ENCODE results near the gene MEF2D.

MEF2D gene

GRCh38 chr1:156467906-156468305, 32.7 kb downstream of the MEF2D start:
- DNase-seq (ENCODE audit: low spot score) = no peak

DNA sequence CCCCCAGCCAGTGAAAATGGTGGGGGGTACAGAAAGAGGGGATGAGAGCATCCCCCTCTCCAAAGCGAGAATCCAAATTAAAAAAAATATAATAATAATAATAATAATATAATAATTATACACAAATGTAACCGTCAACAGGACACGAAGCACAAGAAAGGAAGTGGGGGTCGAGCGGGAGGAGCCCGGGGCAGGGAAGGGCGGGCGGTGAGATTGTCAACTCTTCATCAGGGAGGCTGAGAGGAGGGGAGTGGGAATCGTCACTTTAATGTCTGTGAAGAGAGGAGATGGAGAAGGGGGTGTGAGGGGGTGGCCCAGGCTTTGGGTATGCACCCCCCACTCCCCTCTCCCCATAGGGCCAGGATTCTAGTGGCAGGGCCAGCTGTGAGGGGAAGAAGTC, 33.2 kb downstream of the MEF2D start:
- DNase-seq (ENCODE audit: low spot score) = no peak

GRCh38 chr1:156465747-156466365, 34.7 kb downstream of the MEF2D start:
- DNase-seq (ENCODE audit: low spot score) = no peak

- DNase-seq (ENCODE audit: low spot score) = no peak
Observed at GRCh38 chr1:156464825-156465452, 35.6 kb downstream of the MEF2D start.

DNA sequence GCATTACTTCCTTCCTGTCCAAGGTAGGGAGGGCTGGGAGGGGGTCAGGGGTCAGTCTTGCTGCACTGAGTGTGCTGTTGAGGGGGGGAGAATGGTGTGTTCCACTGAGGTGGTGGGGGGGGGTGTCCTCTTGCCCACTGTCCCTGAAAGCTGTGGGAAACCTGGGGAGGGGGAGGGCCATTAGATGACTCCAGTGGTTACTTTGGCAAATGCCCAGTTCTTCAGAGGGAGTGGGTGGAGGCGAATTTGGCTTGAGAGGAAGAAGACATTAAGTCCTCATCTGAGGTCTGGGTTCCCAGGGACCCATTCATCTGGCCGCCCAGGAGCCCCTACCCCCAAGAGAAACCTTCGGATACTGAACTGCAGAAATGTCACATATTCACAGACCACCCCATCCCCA, 36.2 kb downstream of the MEF2D start:
- DNase-seq (ENCODE audit: low spot score) = no peak

- no peak for DNase-seq (ENCODE audit: low spot score)
Observed at GRCh38 chr1:156463874-156464273, 36.7 kb downstream of the MEF2D start.

GRCh38 chr1:156462954-156463795, 37.4 kb downstream of the MEF2D start:
- no peak for DNase-seq (ENCODE audit: low spot score)

DNA sequence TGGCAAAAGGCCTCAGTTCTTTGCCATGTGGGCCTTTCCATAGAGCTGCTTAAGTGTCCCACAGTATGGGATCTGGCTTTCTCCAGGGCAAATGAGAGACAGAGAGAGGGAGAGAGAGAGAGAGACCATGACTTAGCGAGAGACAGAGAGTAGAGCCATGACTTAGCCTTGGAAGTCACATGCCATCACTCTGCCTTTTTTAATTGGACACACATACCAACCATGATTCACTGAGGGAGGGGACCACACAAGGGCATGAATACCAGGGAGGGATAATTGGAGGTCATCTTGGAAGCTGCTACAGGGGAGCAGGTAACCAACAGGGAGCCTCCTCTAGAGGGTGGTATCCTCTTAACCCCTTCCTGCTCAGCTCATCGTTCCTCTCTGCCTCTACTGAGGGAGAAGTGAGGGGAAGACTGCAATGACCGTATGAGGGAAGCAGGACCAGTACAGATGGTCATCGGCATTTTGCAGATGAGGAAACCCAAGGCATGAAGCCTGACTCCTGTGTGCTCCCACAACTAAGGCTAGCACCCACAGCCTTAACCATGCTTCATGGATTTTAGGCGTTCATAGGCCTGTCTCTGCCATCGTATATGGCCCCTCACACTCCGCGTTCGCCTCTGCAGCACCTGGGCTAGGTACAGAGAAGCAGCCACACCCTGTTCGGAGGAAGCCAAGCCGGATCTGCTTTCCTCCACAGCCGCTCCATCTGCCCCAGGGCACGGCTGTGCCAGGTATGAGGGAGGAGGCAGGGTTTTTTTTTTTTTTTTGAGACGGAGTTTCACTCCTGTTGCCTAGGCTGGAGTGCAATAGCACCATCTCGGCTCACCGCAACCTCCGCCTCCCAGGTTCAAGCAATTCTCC, 38.6 kb downstream of the MEF2D start:
- DNase-seq (ENCODE audit: low spot score) = no peak

- DNase-seq (ENCODE audit: low spot score) = no peak
Observed at GRCh38 chr1:156461109-156461508, 39.5 kb downstream of the MEF2D start.

DNA sequence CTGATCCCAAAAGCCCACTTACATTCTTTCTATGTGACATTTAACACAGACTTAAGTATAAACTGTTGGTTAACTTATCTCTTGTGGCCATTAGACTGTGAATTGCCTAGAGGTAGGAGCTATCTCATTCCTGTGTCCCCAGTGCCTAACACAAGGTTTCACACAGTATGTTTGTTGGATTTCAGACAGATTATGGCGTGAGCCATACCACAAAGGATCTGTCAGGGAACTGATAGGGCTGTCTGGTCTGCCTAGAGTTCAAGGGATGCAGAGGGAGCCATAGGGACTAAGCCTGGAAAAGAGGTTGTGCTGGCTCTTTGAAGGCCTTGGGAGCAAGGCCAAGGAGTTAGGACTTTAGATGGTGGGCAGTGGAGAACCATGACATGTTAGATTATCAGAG, 40.0 kb downstream of the MEF2D start:
- DNase-seq (ENCODE audit: low spot score) = peak; percentile 25

GRCh38 chr1:156458181-156458503, 42.4 kb downstream of the MEF2D start:
- DNase-seq (ENCODE audit: low spot score) = no peak

- peak; percentile 98 for DNase-seq (ENCODE audit: low spot score)
Observed at GRCh38 chr1:156456625-156457465, 43.7 kb downstream of the MEF2D start.

GRCh38 chr1:156455362-156455761, 45.2 kb downstream of the MEF2D start:
- DNase-seq (ENCODE audit: low spot score) = no peak

- no peak for DNase-seq (ENCODE audit: low spot score)
Observed at GRCh38 chr1:156452907-156453306, 47.7 kb downstream of the MEF2D start.

GRCh38 chr1:156451505-156452160, 48.9 kb downstream of the MEF2D start:
- no peak for DNase-seq (ENCODE audit: low spot score)

DNA sequence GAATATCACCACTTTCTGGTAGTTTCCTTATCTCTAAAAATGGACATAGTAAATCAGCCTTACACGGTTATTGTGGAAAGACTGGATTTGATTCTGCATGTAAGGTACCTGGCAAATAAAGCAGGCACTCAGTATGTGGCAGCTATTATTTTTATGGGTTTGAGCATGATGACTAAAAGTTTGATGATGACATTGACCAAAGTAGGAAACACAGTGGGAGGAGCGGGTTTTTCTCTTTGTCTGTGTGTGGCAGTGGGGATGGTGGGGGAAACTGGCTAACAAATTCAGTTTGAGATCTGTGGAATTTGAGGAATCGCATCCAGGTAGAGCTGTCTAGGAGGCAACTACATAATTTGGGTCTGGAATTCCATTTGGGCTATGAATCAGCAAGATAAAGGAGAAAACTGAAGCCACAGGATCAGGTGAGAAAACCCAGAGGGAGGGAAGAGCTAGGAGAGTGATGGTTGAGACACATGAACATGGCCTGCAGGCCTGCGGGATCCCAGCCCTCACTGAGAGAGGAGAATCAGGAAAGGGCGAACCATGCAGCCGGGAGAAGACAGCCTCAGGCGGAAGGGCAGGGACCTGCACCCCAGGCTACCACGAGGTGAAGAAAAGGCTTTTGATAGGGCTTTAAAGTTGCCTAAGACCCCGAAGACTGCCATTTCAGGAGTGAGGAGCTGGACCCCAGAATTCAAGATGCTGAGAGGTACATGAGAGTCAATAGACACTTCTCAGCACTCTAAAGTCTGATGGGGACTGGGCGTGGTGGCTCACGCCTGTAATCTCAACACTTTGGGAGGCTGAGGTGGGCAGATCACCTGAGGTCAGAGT, 52.2 kb downstream of the MEF2D start:
- DNase-seq (ENCODE audit: low spot score) = no peak

GRCh38 chr1:156445789-156446263, 54.7 kb downstream of the MEF2D start:
- peak; percentile 72 for DNase-seq (ENCODE audit: low spot score)

DNA sequence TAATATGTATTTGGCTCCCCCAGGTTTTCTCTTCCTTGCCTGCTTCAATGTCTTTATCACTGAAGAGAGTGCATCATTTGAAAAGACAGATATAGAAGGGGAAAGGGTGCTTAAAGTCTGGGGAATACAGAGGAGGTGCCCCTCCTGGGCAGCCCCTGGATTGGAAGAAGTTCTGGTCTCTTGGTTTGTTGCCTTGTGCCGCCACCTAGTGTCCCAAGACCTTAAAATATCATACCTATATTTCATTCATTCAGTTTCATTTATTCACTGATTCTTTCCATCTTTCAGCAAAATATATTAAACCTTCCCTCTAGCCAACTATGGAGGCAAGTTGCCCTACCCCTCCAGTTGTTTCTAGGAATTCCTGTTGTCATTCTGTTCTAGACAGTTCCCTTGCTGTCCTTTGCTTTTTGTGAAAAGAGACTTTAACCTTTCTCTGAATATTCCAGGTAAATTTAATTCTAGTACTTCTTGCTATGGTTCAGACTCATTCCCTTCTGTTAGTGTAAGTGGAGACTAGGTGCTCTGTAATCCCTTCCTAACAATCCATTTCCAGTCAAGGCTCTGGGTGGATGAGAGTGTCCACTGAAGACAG, 56.1 kb downstream of the MEF2D start:
- DNase-seq (ENCODE audit: low spot score) = no peak

DNA sequence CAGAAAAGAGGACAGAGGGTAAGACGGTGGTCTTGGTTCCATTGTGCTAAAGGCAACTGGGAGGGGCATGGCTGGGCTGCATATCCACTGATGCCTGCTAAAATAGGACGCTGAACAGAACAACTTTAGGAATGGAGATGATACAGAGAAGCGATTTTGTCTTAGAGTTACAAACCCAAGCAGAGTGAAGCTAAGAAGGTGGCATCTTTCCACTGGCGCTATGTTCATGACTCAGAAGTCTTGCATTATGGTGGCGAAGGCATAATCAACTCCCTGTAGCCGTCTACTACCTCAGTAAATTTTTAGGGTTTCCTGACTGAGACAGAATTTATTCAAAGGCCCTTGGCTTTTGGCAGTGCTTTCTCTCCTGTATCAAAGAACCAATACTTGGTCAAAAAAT, 57.3 kb downstream of the MEF2D start:
- no peak for DNase-seq (ENCODE audit: low spot score)
